Fibroblast of mammary gland (primary cell): ENCODE measurements around the gene SCT.

ENCODE experiments used
- DNase-seq: peaks from one replicate; pipeline ENCODE4 v3.0.0-alpha.2; 2010; ENCODE audit warnings: low read depth
- H3K4me3 ChIP-seq: 2 replicates; pipeline ENCODE4 v1.5.1; 2011; ENCODE audit warnings: low read depth, mild to moderate bottlenecking, low read length, moderate library complexity; ENCODE audit not compliant: control insufficient read depth
- TF ChIP-seq, protein P1 (sequence below): conservative IDR thresholded peaks from 2 replicates; pipeline ENCODE4 v1.5.1; 2011; ENCODE audit warnings: low read depth, low read length, inconsistent platforms; ENCODE audit not compliant: control insufficient read depth, insufficient read depth

The SCT gene

DNA sequence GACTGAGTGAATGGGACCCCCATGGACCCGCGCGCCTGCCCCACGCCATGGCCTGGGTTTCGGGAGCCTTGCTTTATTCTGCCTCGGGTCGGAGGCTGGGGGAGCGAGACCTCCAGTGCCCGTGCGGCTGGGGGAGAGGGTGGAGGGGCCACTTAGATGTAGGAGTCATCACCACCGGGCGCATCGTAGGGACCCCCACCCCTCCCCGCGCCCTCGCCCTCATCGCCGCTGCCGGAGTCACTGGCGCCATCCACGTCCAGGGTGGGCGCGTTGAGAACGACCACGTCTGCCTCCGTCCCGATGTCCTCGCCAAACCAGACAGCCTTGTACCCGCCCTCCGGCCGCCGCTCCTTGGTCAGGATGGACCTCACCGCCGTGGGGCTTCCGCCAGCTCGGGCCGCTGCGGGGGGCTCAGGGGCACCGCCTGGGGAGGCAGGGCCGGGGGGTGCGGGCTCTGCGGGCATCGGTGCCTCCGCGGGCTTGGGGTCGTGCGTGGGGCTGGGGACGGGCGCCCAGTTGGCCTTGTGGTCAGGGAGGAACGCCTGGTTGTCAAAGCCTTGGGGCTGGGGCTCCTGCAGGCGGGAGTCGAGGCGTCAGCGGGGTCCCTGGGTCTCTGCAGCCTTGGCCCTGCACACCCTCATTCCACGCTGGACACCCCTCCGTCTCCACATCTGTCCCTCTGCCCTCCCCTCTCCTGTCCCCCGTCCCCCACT lies 9.6 kb downstream of the SCT start:
- TF ChIP-seq, protein P1, sequence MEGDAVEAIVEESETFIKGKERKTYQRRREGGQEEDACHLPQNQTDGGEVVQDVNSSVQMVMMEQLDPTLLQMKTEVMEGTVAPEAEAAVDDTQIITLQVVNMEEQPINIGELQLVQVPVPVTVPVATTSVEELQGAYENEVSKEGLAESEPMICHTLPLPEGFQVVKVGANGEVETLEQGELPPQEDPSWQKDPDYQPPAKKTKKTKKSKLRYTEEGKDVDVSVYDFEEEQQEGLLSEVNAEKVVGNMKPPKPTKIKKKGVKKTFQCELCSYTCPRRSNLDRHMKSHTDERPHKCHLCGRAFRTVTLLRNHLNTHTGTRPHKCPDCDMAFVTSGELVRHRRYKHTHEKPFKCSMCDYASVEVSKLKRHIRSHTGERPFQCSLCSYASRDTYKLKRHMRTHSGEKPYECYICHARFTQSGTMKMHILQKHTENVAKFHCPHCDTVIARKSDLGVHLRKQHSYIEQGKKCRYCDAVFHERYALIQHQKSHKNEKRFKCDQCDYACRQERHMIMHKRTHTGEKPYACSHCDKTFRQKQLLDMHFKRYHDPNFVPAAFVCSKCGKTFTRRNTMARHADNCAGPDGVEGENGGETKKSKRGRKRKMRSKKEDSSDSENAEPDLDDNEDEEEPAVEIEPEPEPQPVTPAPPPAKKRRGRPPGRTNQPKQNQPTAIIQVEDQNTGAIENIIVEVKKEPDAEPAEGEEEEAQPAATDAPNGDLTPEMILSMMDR, result no peak
- DNase-seq, result no peak
- no peak overlapping the region for H3K4me3 ChIP-seq

DNA sequence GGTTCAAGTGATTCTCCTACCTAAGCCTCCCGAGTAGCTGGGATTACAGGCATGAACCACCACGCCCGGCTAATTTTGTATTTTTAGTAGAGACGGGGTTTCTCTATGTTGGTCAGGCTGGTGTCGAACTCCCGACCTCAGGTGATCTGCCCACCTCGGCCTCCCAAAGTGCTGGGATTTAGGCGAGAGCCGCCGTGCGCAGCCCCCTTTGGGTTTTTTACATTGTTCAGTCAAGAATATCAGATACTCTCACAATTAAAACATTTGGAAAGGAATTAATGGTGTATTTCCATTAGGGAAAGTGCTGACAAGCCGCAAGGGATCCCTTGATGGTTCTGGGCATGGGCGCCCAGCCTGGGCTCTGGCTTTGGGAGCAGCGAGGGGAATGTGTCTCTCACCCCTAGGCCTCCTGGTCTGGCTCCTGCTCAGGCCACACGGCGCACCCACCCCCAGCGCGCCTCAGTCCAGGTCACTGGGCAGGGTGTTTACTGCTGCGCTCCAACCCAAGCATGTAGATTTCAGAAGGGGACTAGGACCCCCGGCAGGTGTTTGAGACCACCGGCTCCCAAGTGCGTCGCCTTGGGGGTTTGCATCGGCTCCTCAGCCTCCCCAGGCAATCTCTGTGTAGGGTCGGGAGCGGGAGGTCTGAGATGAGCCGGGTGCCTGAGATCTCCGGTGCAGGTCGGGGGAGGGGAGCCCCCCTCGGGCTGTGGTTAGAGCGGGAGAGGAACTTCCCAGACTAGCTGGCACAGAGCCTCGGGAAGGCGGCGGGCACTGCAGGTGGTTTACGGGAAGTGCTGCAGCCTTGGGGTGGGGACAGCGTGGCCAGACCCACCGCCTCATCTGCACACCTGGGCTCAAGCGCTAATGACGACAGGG lies 10.4 kb downstream of the SCT start:
- DNase-seq, result no peak
- TF ChIP-seq, protein P1, result no peak
- no peak overlapping the region for H3K4me3 ChIP-seq

DNA sequence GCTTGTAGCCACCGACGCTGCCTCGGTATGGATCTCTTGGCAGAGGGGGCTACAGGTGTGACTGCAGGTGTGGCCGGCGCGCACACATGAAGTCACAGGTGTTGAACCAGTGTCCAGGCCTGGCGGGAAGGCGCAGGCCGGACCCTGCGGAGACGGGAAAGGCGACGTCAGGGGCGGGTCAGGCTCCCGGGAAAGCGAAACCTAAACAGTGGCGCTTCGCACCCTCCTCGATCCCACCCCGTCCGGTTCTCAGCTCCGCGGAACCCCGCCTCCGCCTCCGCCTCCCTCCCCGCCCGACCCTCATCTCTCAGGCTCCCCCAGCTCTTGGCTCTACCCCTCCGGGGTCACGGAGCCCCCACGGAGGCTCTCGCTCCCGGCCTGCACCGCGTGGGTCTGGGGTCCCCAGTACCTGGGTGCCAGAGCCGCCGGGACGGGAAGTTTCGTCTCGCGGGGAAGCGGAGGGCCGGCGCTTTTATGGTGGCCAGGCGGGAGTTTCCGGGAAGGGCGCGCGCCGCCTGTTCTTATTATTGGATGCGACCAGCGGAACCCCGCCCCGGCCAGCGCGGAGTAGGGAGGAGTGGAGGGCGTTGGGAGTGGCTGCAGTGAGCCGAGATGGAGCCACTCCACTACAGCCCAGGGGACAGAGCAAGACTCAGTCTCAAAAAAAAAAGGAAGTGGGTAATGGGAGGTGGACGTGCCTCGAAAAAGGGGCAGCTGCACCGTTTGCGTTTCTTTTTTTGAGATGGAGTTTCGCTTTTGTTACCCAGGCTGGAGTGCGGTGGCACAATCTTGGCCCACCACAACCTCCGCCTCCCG lies 11.3 kb downstream of the SCT start, which contains the start of gene IRF7:
IRF7 (minus strand) TSS at position 447 of the 816 bp plus-strand sequence. CDS start 586 bp downstream, outside the sequence.
- H3K4me3 ChIP-seq, result peak within 1 kb of the TSS; percentile 69
- peak; percentile 81 for DNase-seq
- TF ChIP-seq, protein P1, result no peak

DNA sequence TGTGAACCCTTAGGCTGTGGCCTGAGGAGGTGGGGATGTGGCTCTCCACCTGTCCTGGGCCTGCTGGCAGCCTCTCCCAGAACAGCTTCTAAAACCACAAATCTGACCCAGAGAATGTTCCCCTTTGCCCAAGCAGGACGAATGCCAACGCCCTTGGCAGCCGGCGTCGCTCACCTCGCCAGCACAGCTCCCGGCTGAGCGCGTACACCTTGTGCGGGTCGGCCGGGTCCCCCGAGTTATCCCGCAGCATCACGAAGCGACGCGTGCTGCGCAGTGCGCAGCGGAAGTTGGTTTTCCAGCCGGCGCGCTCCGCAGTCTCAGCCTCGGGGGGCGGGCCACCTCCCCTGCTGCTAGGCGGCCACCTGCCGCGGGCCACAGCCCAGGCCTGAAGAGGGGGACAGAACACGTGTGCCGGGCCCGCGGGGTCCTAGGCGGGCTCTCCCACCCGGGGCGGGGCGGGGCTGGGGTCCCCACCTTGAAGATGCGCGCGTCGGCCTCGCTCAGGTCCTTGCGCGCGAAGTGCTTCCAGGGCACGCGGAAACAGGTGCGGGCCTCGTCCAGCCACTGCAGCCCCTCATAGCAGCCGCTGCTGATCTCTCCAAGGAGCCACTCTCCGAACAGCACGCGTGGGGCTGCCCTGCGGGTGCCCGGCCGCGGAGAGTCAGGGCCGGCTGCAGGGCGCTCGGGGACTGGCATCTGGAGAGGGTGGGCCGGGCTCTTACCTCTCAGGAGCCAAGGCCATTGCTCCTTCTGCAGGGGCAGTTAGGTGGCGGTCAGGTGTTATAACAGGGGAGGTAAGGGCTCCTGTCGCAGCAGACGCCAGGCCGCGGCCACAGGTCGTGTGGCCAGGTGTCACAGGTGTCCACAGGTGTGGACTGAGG lies 12.1 kb downstream of the SCT start:
- DNase-seq, result peak; percentile 17
- TF ChIP-seq, protein P1, result no peak
- peak overlapping the region; percentile 69 for H3K4me3 ChIP-seq

DNA sequence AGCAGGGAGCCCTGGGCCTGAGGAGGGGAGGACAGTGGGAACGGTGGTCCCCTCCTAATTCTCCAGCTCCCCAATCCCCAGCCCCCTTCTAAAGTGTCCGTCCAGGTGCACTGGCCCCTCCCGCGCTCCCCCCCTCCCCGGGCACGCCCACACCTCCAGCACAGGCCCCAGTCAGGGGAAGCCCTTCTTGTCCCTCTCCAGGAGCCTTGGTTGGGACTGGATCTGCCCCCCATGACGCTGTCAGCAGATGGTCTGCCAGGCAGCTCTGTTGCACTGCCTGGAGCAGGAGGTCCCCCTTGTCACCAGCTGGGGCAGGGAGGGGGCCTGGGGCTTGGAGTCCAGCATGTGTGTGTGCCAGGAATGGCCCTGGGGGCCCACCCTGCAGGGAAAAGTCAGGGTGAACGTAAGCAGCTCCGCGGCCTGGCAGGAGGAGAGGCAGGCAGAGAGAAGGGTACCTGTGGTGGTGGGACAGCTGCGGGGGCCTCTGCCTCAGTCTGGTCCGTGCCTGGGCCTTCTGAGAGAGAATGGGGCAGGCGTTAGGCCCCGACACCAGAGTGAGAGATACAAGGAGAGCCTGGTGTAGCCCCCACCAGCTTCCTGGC lies 12.9 kb downstream of the SCT start:
- no peak overlapping the region for H3K4me3 ChIP-seq
- TF ChIP-seq, protein P1, result no peak
- no peak for DNase-seq
